HG03378 (cell line): ENCODE results near the gene NLGN4Y.

Source experiments
- ATAC-seq: cut with Tn5 transposase; IDR thresholded peaks from one replicate; pipeline ENCODE4 v1.9.1; 2021; ENCODE audit warnings: mild to moderate bottlenecking, moderate library complexity; ENCODE audit not compliant: unreplicated experiment

NLGN4Y gene

DNA sequence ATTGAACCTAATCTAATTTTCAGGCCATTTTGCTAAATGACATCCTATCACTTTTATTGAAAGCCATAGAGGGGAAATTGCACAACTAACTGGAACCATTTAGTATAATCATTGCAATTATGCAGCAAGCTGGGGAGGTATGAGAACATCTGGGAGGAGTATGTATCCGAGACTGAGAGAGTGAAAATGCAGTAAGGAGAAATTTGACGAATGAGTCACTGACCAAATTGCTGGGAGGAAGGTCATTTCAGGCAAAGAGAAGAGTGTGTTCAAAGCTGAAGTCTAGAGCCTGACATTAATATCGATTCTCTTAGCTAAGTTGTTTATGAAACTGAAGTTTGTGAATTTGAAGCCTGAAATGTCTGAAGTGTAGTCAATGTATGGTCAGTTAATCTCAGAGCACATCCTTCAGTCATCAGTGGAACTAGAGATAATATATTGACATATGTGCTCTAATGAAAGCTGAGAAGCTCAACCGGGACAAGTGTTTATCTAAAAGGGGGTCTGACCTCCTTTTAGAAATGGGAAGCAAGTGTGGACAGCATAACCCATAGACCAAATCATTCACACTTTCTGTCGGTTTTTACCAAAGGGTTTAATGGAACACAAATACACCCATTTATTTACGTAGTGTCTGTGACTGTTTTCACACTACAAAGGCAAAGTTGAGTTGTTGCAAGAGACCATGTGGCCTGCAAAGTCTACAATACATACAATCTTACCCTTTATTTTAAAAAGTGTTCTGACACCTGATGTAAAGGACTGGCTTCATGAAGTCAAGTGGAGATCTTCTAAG lies 120.0 kb downstream of the NLGN4Y start:
- ATAC-seq: no peak

DNA sequence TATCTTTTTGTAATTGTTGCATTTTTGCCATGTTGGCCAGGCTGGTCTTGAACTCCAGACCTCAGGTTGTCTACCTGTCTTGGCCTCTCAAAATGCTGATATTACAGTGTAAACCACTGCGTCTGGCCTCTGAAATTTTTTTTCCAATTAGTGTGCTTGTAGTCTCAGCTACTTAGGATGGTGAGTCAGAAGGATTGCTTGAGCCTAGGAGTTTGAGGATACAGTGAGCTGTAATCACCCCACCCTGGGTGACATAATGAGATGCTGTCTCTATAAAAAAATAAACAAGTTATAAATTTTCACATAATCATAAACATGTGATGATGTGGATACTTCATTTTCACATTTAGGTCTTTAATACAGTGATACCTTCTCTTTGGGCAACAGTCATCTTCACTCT lies 154.9 kb downstream of the NLGN4Y start:
- no peak for ATAC-seq

DNA sequence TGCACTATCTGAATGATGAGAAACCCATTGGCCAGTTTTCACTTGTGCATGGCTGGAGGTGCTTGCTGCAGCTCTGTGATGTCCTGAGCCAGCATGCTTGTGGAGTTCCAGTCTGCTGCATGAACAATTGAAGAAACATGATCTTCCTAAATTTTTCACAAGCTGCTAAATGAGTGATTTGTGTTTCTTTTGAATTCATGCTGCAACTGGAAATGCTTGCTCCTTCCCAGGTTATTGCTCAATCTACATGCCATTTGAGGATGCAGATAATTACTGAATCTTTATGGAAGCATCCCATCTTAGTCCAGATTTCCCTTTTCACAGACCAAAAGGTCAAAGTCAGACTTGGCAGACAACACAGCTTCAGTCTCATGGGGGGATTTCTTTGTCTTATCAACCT lies 170.2 kb downstream of the NLGN4Y start:
- no peak for ATAC-seq

DNA sequence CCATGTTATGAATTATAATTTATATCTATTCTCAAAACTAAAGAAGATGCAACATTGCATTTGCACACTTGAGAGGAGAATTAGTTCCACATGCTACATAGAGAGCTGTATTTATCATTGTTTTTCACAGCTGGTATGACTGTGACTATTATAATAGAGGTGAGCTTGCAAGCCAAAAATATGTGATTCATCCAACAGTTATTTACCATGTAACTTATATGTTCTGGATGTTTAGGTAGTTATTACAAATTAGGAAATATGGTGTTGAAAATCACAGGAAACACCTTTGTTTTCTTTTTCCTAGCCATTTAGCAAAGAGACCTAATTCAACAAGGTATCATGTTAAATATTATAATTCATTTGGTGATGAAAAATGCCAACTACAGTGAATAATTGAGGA lies 183.8 kb downstream of the NLGN4Y start:
- ATAC-seq: no peak

GRCh38 chrY:14741596-14741995 lies 217.3 kb downstream of the NLGN4Y start:
- ATAC-seq: no peak

GRCh38 chrY:14748329-14748728 lies 224.0 kb downstream of the NLGN4Y start:
- no peak for ATAC-seq

- no peak for ATAC-seq
Observed at GRCh38 chrY:14755571-14755970, 231.2 kb downstream of the NLGN4Y start.

GRCh38 chrY:14762903-14763302 lies 238.6 kb downstream of the NLGN4Y start:
- no peak for ATAC-seq

DNA sequence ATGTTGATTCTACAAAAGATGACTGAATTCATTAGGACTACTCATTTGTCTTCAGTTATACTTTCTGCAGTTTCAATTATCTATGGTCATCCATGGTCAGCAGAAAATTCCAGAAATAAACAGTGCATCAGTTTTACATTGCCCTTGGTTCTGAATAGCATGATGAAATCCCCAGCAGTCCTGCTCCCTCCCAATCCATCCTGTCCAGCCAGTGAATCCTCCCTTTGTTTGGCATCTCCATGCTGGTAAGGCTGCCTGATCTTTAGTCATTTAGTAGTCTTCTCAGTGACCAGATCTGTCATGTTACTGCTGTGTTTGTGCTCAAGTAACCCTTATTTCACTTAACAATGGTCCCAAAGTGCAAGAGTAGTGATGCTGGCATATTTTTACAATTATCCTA lies 239.3 kb downstream of the NLGN4Y start:
- no peak for ATAC-seq

DNA sequence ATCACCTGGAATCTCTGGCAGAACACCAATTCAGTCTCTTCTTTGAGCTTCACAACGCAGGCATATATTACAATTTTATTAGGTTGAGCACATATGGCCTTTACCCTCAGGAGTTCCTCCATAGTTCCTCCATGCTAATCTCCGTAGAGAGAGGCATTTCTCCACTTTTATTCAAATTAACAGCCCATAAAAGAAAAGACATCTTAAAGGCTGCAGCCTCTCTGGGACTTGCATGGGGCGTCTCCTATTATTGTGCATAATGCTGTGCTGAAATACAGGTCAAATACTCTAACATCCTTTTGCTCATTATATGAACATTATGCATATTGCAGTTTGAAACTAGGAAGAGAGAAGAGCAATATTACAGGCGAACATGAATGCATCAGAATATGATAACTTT lies 253.9 kb downstream of the NLGN4Y start:
- ATAC-seq: no peak

DNA sequence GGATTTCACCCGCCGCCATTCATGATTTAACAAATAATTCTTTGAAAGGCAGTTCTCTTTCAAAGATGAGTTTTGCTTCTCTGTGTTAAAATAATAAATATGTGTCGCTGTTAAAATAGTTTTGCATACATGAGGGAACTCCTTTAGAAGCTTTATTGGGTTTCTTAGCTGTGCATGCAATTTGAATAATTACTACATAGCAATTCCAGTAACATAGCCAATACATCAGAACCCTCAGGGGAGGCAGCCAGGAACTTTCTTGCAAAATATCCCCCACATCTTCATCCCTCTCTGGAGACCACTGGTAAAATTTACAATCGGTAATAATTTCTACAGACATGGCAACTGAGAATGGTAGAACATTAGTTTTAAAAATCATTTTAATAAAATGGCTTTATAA lies 268.8 kb downstream of the NLGN4Y start:
- no peak for ATAC-seq

- ATAC-seq: no peak
Observed at GRCh38 chrY:14793674-14794073, 269.3 kb downstream of the NLGN4Y start.

GRCh38 chrY:14798010-14798409 lies 273.7 kb downstream of the NLGN4Y start:
- ATAC-seq: no peak

- no peak for ATAC-seq
Observed at GRCh38 chrY:14801096-14801495, 276.8 kb downstream of the NLGN4Y start.

DNA sequence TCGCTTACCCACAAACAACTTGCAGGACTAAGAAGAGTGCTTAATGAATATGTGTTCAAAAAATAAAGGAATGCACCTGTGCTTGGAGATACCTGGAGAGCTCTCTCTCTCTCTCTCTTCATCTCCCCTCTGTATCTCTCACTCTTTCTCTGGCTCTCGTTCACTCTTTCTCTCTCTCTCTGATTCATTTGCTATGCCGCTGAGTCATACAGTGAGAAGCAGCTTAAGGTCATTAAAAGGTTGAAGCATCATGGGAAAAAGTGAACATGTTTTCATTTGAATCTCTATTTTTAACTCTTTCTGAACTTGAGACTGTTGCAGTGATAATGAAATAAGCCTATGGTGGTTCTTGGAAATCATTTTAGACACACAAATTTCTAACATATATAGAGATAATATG lies 277.8 kb downstream of the NLGN4Y start:
- ATAC-seq: no peak

- ATAC-seq: no peak
Observed at GRCh38 chrY:14804041-14804440, 279.7 kb downstream of the NLGN4Y start.

- ATAC-seq: no peak
Observed at GRCh38 chrY:14818452-14818851, 294.1 kb downstream of the NLGN4Y start.

DNA sequence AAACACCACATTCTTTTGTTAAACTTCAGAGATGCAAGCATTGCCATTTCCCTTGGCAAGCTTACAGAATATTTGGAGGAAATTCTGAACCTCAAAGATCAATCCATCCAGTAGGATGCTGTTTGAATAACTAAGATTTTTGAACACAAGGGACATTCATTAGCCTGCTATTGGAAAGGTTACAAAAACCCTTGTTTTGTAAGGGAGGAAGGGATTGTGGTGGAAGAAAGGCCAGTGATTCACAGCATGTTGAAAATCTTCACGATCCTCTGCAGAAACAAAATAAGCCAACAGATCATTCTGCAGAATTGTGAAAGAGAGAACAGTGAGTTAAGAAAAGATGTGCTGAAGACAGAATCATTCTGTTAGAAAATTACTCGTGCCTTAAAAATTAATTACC lies 297.9 kb downstream of the NLGN4Y start:
- ATAC-seq: no peak

- ATAC-seq: no peak
Observed at GRCh38 chrY:14822906-14823305, 298.6 kb downstream of the NLGN4Y start.

GRCh38 chrY:14824583-14824982 lies 300.3 kb downstream of the NLGN4Y start:
- no peak for ATAC-seq

DNA sequence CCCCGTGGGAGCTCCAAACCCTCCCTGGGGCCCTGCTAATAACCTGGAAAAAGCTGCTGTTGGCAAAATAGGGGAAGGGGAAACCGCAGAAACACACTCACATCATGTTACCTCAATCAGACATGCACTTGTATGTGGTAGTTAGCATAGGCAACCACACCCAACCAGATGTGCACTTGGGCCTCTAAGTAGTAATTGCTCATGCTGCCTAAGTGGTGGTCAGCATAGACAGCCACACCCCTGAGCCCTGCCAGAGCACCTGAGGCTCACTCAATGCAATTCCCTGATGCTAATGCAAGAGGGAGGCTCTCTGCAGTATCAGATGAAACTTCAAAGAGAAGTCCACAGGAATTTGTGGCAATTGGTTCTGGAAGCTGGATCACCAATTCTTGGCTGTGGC lies 301.4 kb downstream of the NLGN4Y start:
- no peak for ATAC-seq

DNA sequence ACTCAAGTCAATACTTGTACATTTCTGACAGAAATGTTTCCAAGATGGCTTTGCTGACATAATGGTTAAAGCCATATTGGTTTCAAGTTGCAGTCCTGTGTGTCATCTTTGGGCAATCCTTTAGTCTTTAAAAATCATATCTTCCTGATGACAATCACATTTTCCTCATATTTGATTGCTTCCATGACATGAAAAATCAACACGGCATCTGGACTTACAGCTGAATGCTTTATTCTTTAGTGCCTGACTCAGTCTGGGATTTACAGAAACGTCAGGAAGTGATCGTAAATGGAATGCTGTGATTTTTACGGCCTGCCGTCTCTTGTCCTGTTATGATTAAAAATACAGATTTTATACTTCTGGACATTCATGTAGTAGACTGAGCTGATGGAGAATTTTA lies 304.2 kb downstream of the NLGN4Y start:
- no peak for ATAC-seq

DNA sequence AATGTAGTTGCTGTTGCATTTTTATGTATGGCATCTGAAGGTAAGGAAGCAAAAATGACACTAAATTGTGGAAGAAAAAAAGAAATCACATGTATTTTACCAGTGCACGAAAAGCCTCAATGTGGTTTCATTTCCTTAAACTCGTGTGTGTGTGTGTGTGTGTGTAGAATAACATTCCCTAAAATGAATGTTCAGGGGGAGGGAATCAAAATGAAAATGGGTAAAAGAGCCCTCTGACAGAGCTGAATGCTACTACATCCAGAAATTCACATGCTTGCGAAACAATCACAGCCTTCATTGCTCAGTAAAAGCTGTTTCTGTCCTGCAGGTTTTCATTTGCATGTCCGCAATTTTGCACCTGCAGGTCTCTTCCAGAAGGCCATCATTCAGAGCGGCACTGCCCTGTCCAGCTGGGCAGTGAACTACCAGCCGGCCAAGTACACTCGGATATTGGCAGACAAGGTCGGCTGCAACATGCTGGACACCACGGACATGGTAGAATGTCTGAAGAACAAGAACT lies 305.1 kb downstream of the NLGN4Y start:
- ATAC-seq: no peak
